Lower lobe of right lung (tissue), 2 donors: Measurements from ENCODE around the gene TRIM9. TPM values are rescaled to one million over a fixed set of nuclear protein-coding genes. Genes with fewer than 3 reads are reported as not detected.

Experiments
- ATAC-seq, 2 donors: fragments of 200-7000 bp; cut with Tn5 transposase; one replicate each; pipeline ENCODE4 v1.9.1; 2020 to 2022; ENCODE audit warnings: mild to moderate bottlenecking in 2 of 2, moderate library complexity in 2 of 2
- DNase-seq: peaks from one replicate; pipeline ENCODE4 v3.0.0-alpha.2; 2020
- H3K27ac ChIP-seq: fragments of 200-600 bp; one replicate; pipeline ENCODE4 v1.8.0; 2022
- H3K27me3 ChIP-seq: fragments of 200-600 bp; one replicate; pipeline ENCODE4 v1.8.0; 2022; ENCODE audit warnings: low read depth
- H3K36me3 ChIP-seq: fragments of 200-600 bp; one replicate; pipeline ENCODE4 v1.8.0; 2022; ENCODE audit warnings: mild to moderate bottlenecking
- H3K4me1 ChIP-seq: fragments of 200-600 bp; one replicate; pipeline ENCODE4 v1.8.0; 2022
- H3K4me3 ChIP-seq: fragments of 200-600 bp; one replicate; pipeline ENCODE4 v1.8.0; 2022; ENCODE audit warnings: mild to moderate bottlenecking
- H3K9me3 ChIP-seq: fragments of 200-600 bp; one replicate; pipeline ENCODE4 v1.8.0; 2022
- intact Hi-C: fragments of 100-400 bp; cut with DNase I; formaldehyde crosslinking; loops from one replicate; pipeline ENCODE4 v1.11.0; 2022
- total RNA-seq: library from RNA; stranded (reverse); fragmentation: NEBNext Ultra II Directional; extraction: Animal tissue kit (Norgen Biotek cat#: 25700); gene quantifications from one replicate; pipeline ENCODE4 v1.2.1, GENCODE V29; 2021
- TF ChIP-seq, protein P1 (sequence below): fragments of 200-600 bp; IDR thresholded peaks from one replicate; pipeline ENCODE4 v1.8.0; 2022; ENCODE audit warnings: antibody characterized with exemption, mild to moderate bottlenecking
- donor health status: DM: no; HTN: yes; CAD: no; lungs with severe emphysema.

Gene TRIM9
- total RNA-seq, 1 donor from 2014 or later, result 0.92 TPM

DNA sequence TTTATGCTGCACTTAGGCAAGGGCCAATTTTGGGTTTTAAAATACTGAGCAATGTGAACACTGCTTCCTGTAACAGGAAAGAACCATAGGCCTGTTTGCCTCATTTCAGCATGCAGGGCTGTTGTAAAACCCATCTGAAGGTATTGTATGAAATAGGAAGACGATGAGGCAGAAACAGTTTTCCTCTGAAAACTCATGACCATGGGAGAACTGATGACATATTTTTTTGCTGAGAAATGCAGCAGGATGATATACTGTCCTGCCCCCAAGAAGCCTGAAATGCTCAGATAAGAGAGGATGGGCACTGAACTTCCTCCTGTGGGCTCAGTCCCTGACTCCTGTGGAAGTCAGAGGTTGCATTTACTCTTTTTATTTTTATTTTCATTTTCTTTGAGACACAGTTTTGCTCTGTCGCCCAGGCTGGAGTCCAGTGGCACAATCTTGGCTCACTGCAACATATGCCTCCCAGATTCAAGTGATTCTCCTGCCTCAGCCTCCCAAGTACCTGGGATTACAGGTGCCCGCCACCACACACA lies 168.0 kb downstream of the TRIM9 start:
- Histone ChIP-seq H3K36me3 (peaks cover 49% of the 10 kb centered on the region), H3K4me1 (no peaks in the 10 kb centered on the region), H3K9me3 (no peaks in the 10 kb centered on the region), H3K27ac (peak overlapping the region; percentile 14), H3K27me3 (no peaks in the 10 kb centered on the region), H3K4me3 (no peak overlapping the region)
- intact Hi-C loops, result no loop called here
- TF ChIP-seq, protein P1, sequence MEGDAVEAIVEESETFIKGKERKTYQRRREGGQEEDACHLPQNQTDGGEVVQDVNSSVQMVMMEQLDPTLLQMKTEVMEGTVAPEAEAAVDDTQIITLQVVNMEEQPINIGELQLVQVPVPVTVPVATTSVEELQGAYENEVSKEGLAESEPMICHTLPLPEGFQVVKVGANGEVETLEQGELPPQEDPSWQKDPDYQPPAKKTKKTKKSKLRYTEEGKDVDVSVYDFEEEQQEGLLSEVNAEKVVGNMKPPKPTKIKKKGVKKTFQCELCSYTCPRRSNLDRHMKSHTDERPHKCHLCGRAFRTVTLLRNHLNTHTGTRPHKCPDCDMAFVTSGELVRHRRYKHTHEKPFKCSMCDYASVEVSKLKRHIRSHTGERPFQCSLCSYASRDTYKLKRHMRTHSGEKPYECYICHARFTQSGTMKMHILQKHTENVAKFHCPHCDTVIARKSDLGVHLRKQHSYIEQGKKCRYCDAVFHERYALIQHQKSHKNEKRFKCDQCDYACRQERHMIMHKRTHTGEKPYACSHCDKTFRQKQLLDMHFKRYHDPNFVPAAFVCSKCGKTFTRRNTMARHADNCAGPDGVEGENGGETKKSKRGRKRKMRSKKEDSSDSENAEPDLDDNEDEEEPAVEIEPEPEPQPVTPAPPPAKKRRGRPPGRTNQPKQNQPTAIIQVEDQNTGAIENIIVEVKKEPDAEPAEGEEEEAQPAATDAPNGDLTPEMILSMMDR, result no peak
- ATAC-seq (peak; percentile 59 to 65), DNase-seq (no peak)

Other genes with a start within 250 kb of the TRIM9 start
- gene ABHD12B, start 223.1 kb downstream of the TRIM9 start, total RNA-seq, result not detected
- gene PYGL, start 150.6 kb downstream of the TRIM9 start, total RNA-seq, result 65.6 TPM
- gene TMX1, start 145.1 kb upstream of the TRIM9 start, total RNA-seq, result 34.6 TPM